HCEC 1CT (cell line): ENCODE data around the gene MTURN.
"Not testable (repeated sequence)": the region's sequence is repeated elsewhere in the genome, so short reads cannot be mapped to it uniquely, and the experiment has no call there.

Experiments
- DNase-seq: peaks from one replicate; pipeline ENCODE4 v3.0.0-alpha.2; 2017

The MTURN gene

GRCh38 chr7:30181211-30181610 is 46.4 kb downstream of the MTURN start:
- DNase-seq, result no peak

GRCh38 chr7:30181736-30182522 is 47.1 kb downstream of the MTURN start:
- no peak for DNase-seq

GRCh38 chr7:30182814-30183213 is 48.0 kb downstream of the MTURN start:
- DNase-seq, result no peak

- no peak for DNase-seq
Observed at GRCh38 chr7:30183749-30184369, 49.1 kb downstream of the MTURN start.

GRCh38 chr7:30184791-30185487 is 50.2 kb downstream of the MTURN start:
- DNase-seq, result no peak

GRCh38 chr7:30185496-30185895 is 50.7 kb downstream of the MTURN start:
- DNase-seq, result no peak

- no peak for DNase-seq
Observed at GRCh38 chr7:30186725-30187124, 51.9 kb downstream of the MTURN start.

GRCh38 chr7:30187513-30187912 is 52.7 kb downstream of the MTURN start:
- no peak for DNase-seq

- DNase-seq, result not testable (repeated sequence)
Observed at GRCh38 chr7:30188381-30188780, 53.6 kb downstream of the MTURN start.

GRCh38 chr7:30188811-30189210 is 54.0 kb downstream of the MTURN start:
- DNase-seq, result no peak

- DNase-seq, result no peak
Observed at GRCh38 chr7:30191809-30192208, 57.0 kb downstream of the MTURN start.

- DNase-seq, result no peak
Observed at GRCh38 chr7:30193336-30193943, 58.7 kb downstream of the MTURN start.

GRCh38 chr7:30196408-30196807 is 61.6 kb downstream of the MTURN start:
- no peak for DNase-seq

- DNase-seq, result no peak
Observed at GRCh38 chr7:30197438-30197837, 62.7 kb downstream of the MTURN start.

- DNase-seq, result no peak
Observed at GRCh38 chr7:30199271-30199670, 64.5 kb downstream of the MTURN start.

GRCh38 chr7:30200591-30200990 is 65.8 kb downstream of the MTURN start:
- DNase-seq, result no peak

- no peak for DNase-seq
Observed at GRCh38 chr7:30201161-30201666, 66.4 kb downstream of the MTURN start.

- DNase-seq, result no peak
Observed at GRCh38 chr7:30201921-30202320, 67.1 kb downstream of the MTURN start.

GRCh38 chr7:30202671-30203070 is 67.9 kb downstream of the MTURN start:
- DNase-seq, result no peak

GRCh38 chr7:30206491-30206890 is 71.7 kb downstream of the MTURN start:
- no peak for DNase-seq

GRCh38 chr7:30206942-30207341 is 72.2 kb downstream of the MTURN start:
- DNase-seq, result no peak

GRCh38 chr7:30207376-30207775 is 72.6 kb downstream of the MTURN start:
- no peak for DNase-seq

GRCh38 chr7:30209951-30210350 is 75.2 kb downstream of the MTURN start:
- no peak for DNase-seq
